NCI-H2171 (cell line): ENCODE data around the gene SLC17A2.

Experiments used
- DNase-seq: peaks from one replicate; lab custom pipeline; 2025; lab: John Stamatoyannopoulos, UW

SLC17A2 gene

GRCh38 chr6:25930532-25931410, at the start of gene SLC17A2:
SLC17A2 (minus strand) TSS chr6:25930691; CDS start chr6:25925796, 4,895 bp downstream.
- no peak for DNase-seq

GRCh38 chr6:25975923-25976560, 45.6 kb upstream of the SLC17A2 start:
- no peak for DNase-seq

- no peak for DNase-seq
These were observed 43.5 kb upstream of the SLC17A2 start for GRCh38 chr6:25973923-25974555.

GRCh38 chr6:25972902-25973301, 42.4 kb upstream of the SLC17A2 start:
- DNase-seq, result no peak

- no peak for DNase-seq
These were observed 41.6 kb upstream of the SLC17A2 start for GRCh38 chr6:25972128-25972527.

GRCh38 chr6:25971187-25971821, 40.8 kb upstream of the SLC17A2 start:
- DNase-seq, result no peak

GRCh38 chr6:25968769-25969168, 38.3 kb upstream of the SLC17A2 start:
- no peak for DNase-seq

- DNase-seq, result no peak
These were observed 36.2 kb upstream of the SLC17A2 start for GRCh38 chr6:25966711-25967110.

- no peak for DNase-seq
These were observed 34.6 kb upstream of the SLC17A2 start for GRCh38 chr6:25965058-25965457.

GRCh38 chr6:25963426-25964123, 33.1 kb upstream of the SLC17A2 start:
- DNase-seq, result no peak

GRCh38 chr6:25962149-25963127, 31.9 kb upstream of the SLC17A2 start, which contains the start of gene TRIM38:
TRIM38 (plus strand) TSS chr6:25962802; CDS start chr6:25966523, 3,721 bp downstream.
- no peak for DNase-seq

GRCh38 chr6:25961619-25962148, 31.2 kb upstream of the SLC17A2 start:
- DNase-seq, result no peak

- no peak for DNase-seq
These were observed 30.2 kb upstream of the SLC17A2 start for GRCh38 chr6:25960734-25961133.

GRCh38 chr6:25959890-25960536, 29.5 kb upstream of the SLC17A2 start:
- no peak for DNase-seq

- no peak for DNase-seq
These were observed 28.2 kb upstream of the SLC17A2 start for GRCh38 chr6:25958700-25959162.

- DNase-seq, result no peak
These were observed 25.7 kb upstream of the SLC17A2 start for GRCh38 chr6:25956226-25956625.

GRCh38 chr6:25954756-25955155, 24.3 kb upstream of the SLC17A2 start:
- no peak for DNase-seq

GRCh38 chr6:25953733-25954132, 23.2 kb upstream of the SLC17A2 start:
- no peak for DNase-seq

- no peak for DNase-seq
These were observed 22.0 kb upstream of the SLC17A2 start for GRCh38 chr6:25952535-25952934.
